ENCODE data around the gene PTPRD. TPM values are rescaled to one million over a fixed set of nuclear protein-coding genes. Genes with fewer than 3 reads are reported as not detected.

PTPRD gene
- total RNA-seq, 1 experiment from 2014 or later = 69.6 TPM

DNA sequence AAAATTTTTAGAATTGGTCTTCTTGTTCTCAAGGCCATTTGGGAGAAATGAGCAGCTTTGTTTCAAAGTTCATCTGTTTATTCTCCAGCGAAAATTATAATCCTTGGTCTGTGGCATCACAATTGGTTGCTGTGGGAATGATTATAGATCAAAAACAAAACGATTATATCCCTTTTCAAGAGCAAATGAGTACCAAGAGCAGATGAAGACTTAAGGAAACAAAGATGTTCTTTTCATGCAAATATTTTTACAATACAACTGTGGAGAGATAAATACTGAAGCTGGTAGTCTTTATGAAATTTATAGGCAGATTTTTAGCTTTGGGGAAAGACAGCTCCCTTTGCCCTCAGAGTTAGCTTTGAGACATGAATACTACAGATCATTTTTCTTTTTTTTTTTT, 2192.4 kb downstream of the PTPRD start:
- ATAC-seq (no peak), DNase-seq (ENCODE audit: low spot score) (no peak)
- ChIA-PET CTCF (no interaction called here), POLR2A (interaction anchor here (0.5 to 0.7 kb wide), 2 partner anchors 112 to 287 kb away, joined by 4 to 5 read pairs; no protein-coding TSS in a partner anchor)
- TF ChIP-seq FOXP1 (CRISPR knock-in tag; IDR thresholded peaks at IDR 0.05; ENCODE audit: borderline replicate concordance) (no peak), RELA (CRISPR knock-in tag; IDR thresholded peaks at IDR 0.05; ENCODE audit: borderline replicate concordance) (no peak), GTF2I (CRISPR knock-in tag; conservative IDR thresholded peaks at IDR 0.05) (no peak), USF1 (CRISPR knock-in tag; IDR thresholded peaks at IDR 0.05) (no peak), JUN (CRISPR knock-in tag; IDR thresholded peaks at IDR 0.05) (no peak), E2F5 (CRISPR knock-in tag; IDR thresholded peaks at IDR 0.05) (no peak), CBFB (CRISPR knock-in tag; IDR thresholded peaks at IDR 0.05; ENCODE audit: low read depth) (no peak), CDX4 (CRISPR knock-in tag; IDR thresholded peaks at IDR 0.05; ENCODE audit: borderline replicate concordance) (no peak), TP53 (CRISPR knock-in tag; IDR thresholded peaks at IDR 0.05) (no peak), SMAD3 (CRISPR knock-in tag; IDR thresholded peaks at IDR 0.05; ENCODE audit: borderline replicate concordance) (no peak), GABPB1 (CRISPR knock-in tag; IDR thresholded peaks at IDR 0.05) (no peak)
- TF ChIP-seq, protein P1, sequence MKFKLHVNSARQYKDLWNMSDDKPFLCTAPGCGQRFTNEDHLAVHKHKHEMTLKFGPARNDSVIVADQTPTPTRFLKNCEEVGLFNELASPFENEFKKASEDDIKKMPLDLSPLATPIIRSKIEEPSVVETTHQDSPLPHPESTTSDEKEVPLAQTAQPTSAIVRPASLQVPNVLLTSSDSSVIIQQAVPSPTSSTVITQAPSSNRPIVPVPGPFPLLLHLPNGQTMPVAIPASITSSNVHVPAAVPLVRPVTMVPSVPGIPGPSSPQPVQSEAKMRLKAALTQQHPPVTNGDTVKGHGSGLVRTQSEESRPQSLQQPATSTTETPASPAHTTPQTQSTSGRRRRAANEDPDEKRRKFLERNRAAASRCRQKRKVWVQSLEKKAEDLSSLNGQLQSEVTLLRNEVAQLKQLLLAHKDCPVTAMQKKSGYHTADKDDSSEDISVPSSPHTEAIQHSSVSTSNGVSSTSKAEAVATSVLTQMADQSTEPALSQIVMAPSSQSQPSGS (CRISPR knock-in tag; IDR thresholded peaks at IDR 0.05; ENCODE audit: borderline replicate concordance, low read depth) = no peak
- TF ChIP-seq, protein P2, sequence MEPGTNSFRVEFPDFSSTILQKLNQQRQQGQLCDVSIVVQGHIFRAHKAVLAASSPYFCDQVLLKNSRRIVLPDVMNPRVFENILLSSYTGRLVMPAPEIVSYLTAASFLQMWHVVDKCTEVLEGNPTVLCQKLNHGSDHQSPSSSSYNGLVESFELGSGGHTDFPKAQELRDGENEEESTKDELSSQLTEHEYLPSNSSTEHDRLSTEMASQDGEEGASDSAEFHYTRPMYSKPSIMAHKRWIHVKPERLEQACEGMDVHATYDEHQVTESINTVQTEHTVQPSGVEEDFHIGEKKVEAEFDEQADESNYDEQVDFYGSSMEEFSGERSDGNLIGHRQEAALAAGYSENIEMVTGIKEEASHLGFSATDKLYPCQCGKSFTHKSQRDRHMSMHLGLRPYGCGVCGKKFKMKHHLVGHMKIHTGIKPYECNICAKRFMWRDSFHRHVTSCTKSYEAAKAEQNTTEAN (CRISPR knock-in tag; IDR thresholded peaks at IDR 0.05) = no peak
- TF ChIP-seq, protein P3, sequence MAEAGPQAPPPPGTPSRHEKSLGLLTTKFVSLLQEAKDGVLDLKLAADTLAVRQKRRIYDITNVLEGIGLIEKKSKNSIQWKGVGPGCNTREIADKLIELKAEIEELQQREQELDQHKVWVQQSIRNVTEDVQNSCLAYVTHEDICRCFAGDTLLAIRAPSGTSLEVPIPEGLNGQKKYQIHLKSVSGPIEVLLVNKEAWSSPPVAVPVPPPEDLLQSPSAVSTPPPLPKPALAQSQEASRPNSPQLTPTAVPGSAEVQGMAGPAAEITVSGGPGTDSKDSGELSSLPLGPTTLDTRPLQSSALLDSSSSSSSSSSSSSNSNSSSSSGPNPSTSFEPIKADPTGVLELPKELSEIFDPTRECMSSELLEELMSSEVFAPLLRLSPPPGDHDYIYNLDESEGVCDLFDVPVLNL (CRISPR knock-in tag; IDR thresholded peaks at IDR 0.05; ENCODE audit: borderline replicate concordance, low read depth) = no peak
- TF ChIP-seq, protein P4, sequence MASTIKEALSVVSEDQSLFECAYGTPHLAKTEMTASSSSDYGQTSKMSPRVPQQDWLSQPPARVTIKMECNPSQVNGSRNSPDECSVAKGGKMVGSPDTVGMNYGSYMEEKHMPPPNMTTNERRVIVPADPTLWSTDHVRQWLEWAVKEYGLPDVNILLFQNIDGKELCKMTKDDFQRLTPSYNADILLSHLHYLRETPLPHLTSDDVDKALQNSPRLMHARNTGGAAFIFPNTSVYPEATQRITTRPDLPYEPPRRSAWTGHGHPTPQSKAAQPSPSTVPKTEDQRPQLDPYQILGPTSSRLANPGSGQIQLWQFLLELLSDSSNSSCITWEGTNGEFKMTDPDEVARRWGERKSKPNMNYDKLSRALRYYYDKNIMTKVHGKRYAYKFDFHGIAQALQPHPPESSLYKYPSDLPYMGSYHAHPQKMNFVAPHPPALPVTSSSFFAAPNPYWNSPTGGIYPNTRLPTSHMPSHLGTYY (CRISPR knock-in tag; IDR thresholded peaks at IDR 0.05) = no peak
- TF ChIP-seq, protein P5, sequence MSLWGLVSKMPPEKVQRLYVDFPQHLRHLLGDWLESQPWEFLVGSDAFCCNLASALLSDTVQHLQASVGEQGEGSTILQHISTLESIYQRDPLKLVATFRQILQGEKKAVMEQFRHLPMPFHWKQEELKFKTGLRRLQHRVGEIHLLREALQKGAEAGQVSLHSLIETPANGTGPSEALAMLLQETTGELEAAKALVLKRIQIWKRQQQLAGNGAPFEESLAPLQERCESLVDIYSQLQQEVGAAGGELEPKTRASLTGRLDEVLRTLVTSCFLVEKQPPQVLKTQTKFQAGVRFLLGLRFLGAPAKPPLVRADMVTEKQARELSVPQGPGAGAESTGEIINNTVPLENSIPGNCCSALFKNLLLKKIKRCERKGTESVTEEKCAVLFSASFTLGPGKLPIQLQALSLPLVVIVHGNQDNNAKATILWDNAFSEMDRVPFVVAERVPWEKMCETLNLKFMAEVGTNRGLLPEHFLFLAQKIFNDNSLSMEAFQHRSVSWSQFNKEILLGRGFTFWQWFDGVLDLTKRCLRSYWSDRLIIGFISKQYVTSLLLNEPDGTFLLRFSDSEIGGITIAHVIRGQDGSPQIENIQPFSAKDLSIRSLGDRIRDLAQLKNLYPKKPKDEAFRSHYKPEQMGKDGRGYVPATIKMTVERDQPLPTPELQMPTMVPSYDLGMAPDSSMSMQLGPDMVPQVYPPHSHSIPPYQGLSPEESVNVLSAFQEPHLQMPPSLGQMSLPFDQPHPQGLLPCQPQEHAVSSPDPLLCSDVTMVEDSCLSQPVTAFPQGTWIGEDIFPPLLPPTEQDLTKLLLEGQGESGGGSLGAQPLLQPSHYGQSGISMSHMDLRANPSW (CRISPR knock-in tag; conservative IDR thresholded peaks at IDR 0.05; ENCODE audit: low read depth) = no peak
- Mint-ChIP-seq H3K36me3 (no peaks in the 10 kb centered on the region), H3K4me3 (no peak overlapping the region), H3K27me3 (ENCODE audit: low read depth) (no peaks in the 10 kb centered on the region), H3K27ac (no peak overlapping the region), H3K4me1 (peaks cover 18% of the 10 kb centered on the region), H3K9me3 (no peaks in the 10 kb centered on the region)
